Measurements from ENCODE around the gene DGAT2.

DGAT2 gene

GRCh38 chr11:75783416-75784084 lies 15.0 kb downstream of the DGAT2 start:
- CTCF ChIA-PET: interaction anchor here (0.7 to 1.4 kb wide), 2 partner anchors 19 to 369 kb away, joined by 3 read pairs; no protein-coding TSS in a partner anchor
- no peak for DNase-seq (ENCODE audit: extremely low spot score)
- no peak for TF ChIP-seq CTCF (IDR thresholded peaks at IDR 0.05; ENCODE audit: control extremely low read depth, extremely low read depth, low read depth, missing control alignments)
- POLR2A ChIA-PET: no interaction called here

GRCh38 chr11:75784085-75784478 lies 15.5 kb downstream of the DGAT2 start:
- ChIA-PET POLR2A (no interaction called here), CTCF (interaction anchor here (1.4 kb wide), 1 partner anchor 18 kb away, joined by 3 read pairs; no protein-coding TSS in a partner anchor)
- TF ChIP-seq CTCF (IDR thresholded peaks at IDR 0.05; ENCODE audit: control extremely low read depth, extremely low read depth, low read depth, missing control alignments): no peak
- DNase-seq (ENCODE audit: extremely low spot score): no peak

GRCh38 chr11:75784506-75784905 lies 15.9 kb downstream of the DGAT2 start:
- DNase-seq (ENCODE audit: extremely low spot score): no peak
- TF ChIP-seq CTCF (IDR thresholded peaks at IDR 0.05; ENCODE audit: control extremely low read depth, extremely low read depth, low read depth, missing control alignments): no peak
- POLR2A ChIA-PET: no interaction called here
- CTCF ChIA-PET: interaction anchor here (1.2 to 10.9 kb wide), 5 partner anchors 8 to 25 kb away, joined by 3 to 85 read pairs (median 3); no protein-coding TSS in a partner anchor

GRCh38 chr11:75785187-75785586 lies 16.6 kb downstream of the DGAT2 start:
- CTCF ChIA-PET: interaction anchor here (1.2 to 10.9 kb wide), 5 partner anchors 9 to 25 kb away, joined by 3 to 85 read pairs (median 4); no protein-coding TSS in a partner anchor

GRCh38 chr11:75786101-75786736 lies 17.6 kb downstream of the DGAT2 start:
- DNase-seq (ENCODE audit: extremely low spot score): peak; percentile 65
- ChIA-PET CTCF (interaction anchor here (1.4 to 10.9 kb wide), 4 partner anchors 10 to 82 kb away, joined by 3 to 85 read pairs (median 10); no protein-coding TSS in a partner anchor), POLR2A (no interaction called here)
- TF ChIP-seq CTCF (IDR thresholded peaks at IDR 0.05; ENCODE audit: control extremely low read depth, extremely low read depth, low read depth, missing control alignments): no peak

More at GRCh38 chr11:75785187-75785586, 16.6 kb downstream of the DGAT2 start:
- no peak for TF ChIP-seq CTCF (IDR thresholded peaks at IDR 0.05; ENCODE audit: control extremely low read depth, extremely low read depth, low read depth, missing control alignments)
- POLR2A ChIA-PET: no interaction called here
- no peak for DNase-seq (ENCODE audit: extremely low spot score)

GRCh38 chr11:75789521-75789920 lies 20.9 kb downstream of the DGAT2 start:
- DNase-seq (ENCODE audit: extremely low spot score): no peak
- CTCF ChIA-PET: interaction anchor here (1.0 to 10.9 kb wide), 3 partner anchors 11 to 362 kb away, joined by 3 to 85 read pairs (median 16); no protein-coding TSS in a partner anchor
- no peak for TF ChIP-seq CTCF (IDR thresholded peaks at IDR 0.05; ENCODE audit: control extremely low read depth, extremely low read depth, low read depth, missing control alignments)
- POLR2A ChIA-PET: no interaction called here
